ENCODE measurements around the gene FES. TPM values are rescaled to one million over a fixed set of nuclear protein-coding genes. Genes with fewer than 3 reads are reported as not detected.

Gene FES
- total RNA-seq, 1 donor, result 23.1 TPM

GRCh38 chr15:90915216-90915807 lies 31.0 kb downstream of the FES start:
- no peak overlapping the region for H3K4me3 ChIP-seq (ENCODE audit: low read depth, low read length)
- DNase-seq (ENCODE audit: low read depth), result no peak
- no peak for TF ChIP-seq CTCF (IDR thresholded peaks at IDR 0.05; ENCODE audit: insufficient read depth, low read length)

- H3K4me3 ChIP-seq (ENCODE audit: low read depth, low read length), result no peak overlapping the region
- no peak for TF ChIP-seq CTCF (IDR thresholded peaks at IDR 0.05; ENCODE audit: insufficient read depth, low read length)
- DNase-seq (ENCODE audit: low read depth), result no peak
Observed at GRCh38 chr15:90915808-90916440, 31.6 kb downstream of the FES start.

GRCh38 chr15:90916461-90916860 lies 32.2 kb downstream of the FES start:
- DNase-seq (ENCODE audit: low read depth), result no peak
- H3K4me3 ChIP-seq (ENCODE audit: low read depth, low read length), result no peak overlapping the region
- TF ChIP-seq CTCF (IDR thresholded peaks at IDR 0.05; ENCODE audit: insufficient read depth, low read length), result no peak

GRCh38 chr15:90917569-90917968 lies 33.3 kb downstream of the FES start:
- TF ChIP-seq CTCF (IDR thresholded peaks at IDR 0.05; ENCODE audit: insufficient read depth, low read length), result no peak
- no peak for DNase-seq (ENCODE audit: low read depth)
- H3K4me3 ChIP-seq (ENCODE audit: low read depth, low read length), result no peak overlapping the region

GRCh38 chr15:90918034-90918788 lies 33.9 kb downstream of the FES start:
- H3K4me3 ChIP-seq (ENCODE audit: low read depth, low read length), result no peak overlapping the region
- TF ChIP-seq CTCF (IDR thresholded peaks at IDR 0.05; ENCODE audit: insufficient read depth, low read length), result no peak
- no peak for DNase-seq (ENCODE audit: low read depth)

GRCh38 chr15:90918835-90919234 lies 34.5 kb downstream of the FES start:
- H3K4me3 ChIP-seq (ENCODE audit: low read depth, low read length), result no peak overlapping the region
- TF ChIP-seq CTCF (IDR thresholded peaks at IDR 0.05; ENCODE audit: insufficient read depth, low read length), result no peak
- DNase-seq (ENCODE audit: low read depth), result no peak

Measured in fibroblast of the aortic adventitia (primary cell).